ENCODE measurements around the gene GCHFR. TPM values are rescaled to one million over a fixed set of nuclear protein-coding genes. Genes with fewer than 3 reads are reported as not detected.

Gene GCHFR
- total RNA-seq, 1 experiment from 2014 or later: 1.4 TPM

Other genes starting within 250 kb of the GCHFR start
- 20.2 and 24.4 TPM in 2 replicates for gene CCDC32, start 199.0 kb upstream of the GCHFR start, total RNA-seq (2014; rRNA removed; shearing (Covaris generic))
- gene RPUSD2, start 194.8 kb upstream of the GCHFR start, total RNA-seq (2014; rRNA removed; shearing (Covaris generic)): 16.4 and 25.9 TPM in 2 replicates
- gene KNL1, start 169.8 kb upstream of the GCHFR start, total RNA-seq (2014; rRNA removed; shearing (Covaris generic)): 83.2 and 88.4 TPM in 2 replicates
- gene RAD51, start 68.9 kb upstream of the GCHFR start, total RNA-seq (2014; rRNA removed; shearing (Covaris generic)): 32.3 and 33.3 TPM in 2 replicates
- gene RMDN3, start 8.8 kb upstream of the GCHFR start, total RNA-seq (2014; rRNA removed; shearing (Covaris generic)): 23.8 and 37.7 TPM in 2 replicates
- gene C15orf62, start 5.9 kb downstream of the GCHFR start, total RNA-seq (2014; rRNA removed; shearing (Covaris generic)): 0.03 TPM in 1 of 2 replicates, not detected in the other
- gene ZFYVE19, start 43.0 kb downstream of the GCHFR start, total RNA-seq (2014; rRNA removed; shearing (Covaris generic)): 33.8 and 39.2 TPM in 2 replicates
- gene DNAJC17, start 43.4 kb downstream of the GCHFR start, total RNA-seq (2014; rRNA removed; shearing (Covaris generic)): 51.5 and 51.7 TPM in 2 replicates
- not detected in 2 replicates for gene PPP1R14D, start 64.6 kb downstream of the GCHFR start, total RNA-seq (2014; rRNA removed; shearing (Covaris generic))
- 0.87 TPM in 1 of 2 replicates, not detected in the other for gene SPINT1, start 80.0 kb downstream of the GCHFR start, total RNA-seq (2014; rRNA removed; shearing (Covaris generic))
- gene RHOV, start 110.2 kb downstream of the GCHFR start, total RNA-seq (2014; rRNA removed; shearing (Covaris generic)): not detected in 2 replicates
- gene VPS18, start 130.4 kb downstream of the GCHFR start, total RNA-seq (2014; rRNA removed; shearing (Covaris generic)): 35.5 and 40.8 TPM in 2 replicates
- not detected in 2 replicates for gene DLL4, start 165.3 kb downstream of the GCHFR start, total RNA-seq (2014; rRNA removed; shearing (Covaris generic))
- gene CHAC1, start 189.4 kb downstream of the GCHFR start, total RNA-seq (2014; rRNA removed; shearing (Covaris generic)): 1.6 and 1.9 TPM in 2 replicates

Data from SJSA1 (cell line).